ENCODE results near the gene MACROD2. TPM values are rescaled to one million over a fixed set of nuclear protein-coding genes. Genes with fewer than 3 reads are reported as not detected.

The MACROD2 gene
- polyA plus RNA-seq, 1 experiment = 0.47 TPM

- Histone ChIP-seq H3K27me3 (ENCODE audit: control insufficient read depth, insufficient read depth, low read length) (no peaks in the 10 kb centered on the region), H3K36me3 (ENCODE audit: control insufficient read depth, insufficient read depth, low read length) (no peaks in the 10 kb centered on the region), H3K4me3 (ENCODE audit: low read depth, low read length) (no peak overlapping the region)
- ChIA-PET POLR2A (no interaction called here), CTCF (no interaction called here)
- no peak for TF ChIP-seq CTCF (IDR thresholded peaks at IDR 0.05; ENCODE audit: insufficient read depth, low read depth, low read length)
- DNase-seq (ENCODE audit: low read depth) = no peak
Observed at GRCh38 chr20:15949391-15949790, 1954.1 kb downstream of the MACROD2 start.

- CTCF ChIA-PET = no interaction called here
- DNase-seq (ENCODE audit: low read depth) = no peak
Observed at GRCh38 chr20:15951658-15952057, 1956.3 kb downstream of the MACROD2 start.

GRCh38 chr20:15958142-15958541 is 1962.8 kb downstream of the MACROD2 start:
- DNase-seq (ENCODE audit: low read depth) = no peak
- no peaks in the 10 kb centered on the region for H3K27me3 ChIP-seq (ENCODE audit: control insufficient read depth, insufficient read depth, low read length)
- no peaks in the 10 kb centered on the region for H3K36me3 ChIP-seq (ENCODE audit: control insufficient read depth, insufficient read depth, low read length)
- TF ChIP-seq CTCF (IDR thresholded peaks at IDR 0.05; ENCODE audit: insufficient read depth, low read depth, low read length) = no peak
- ChIA-PET CTCF (interaction anchor here (0.7 kb wide), 1 partner anchor 11 kb away, joined by 3 read pairs; no protein-coding TSS in a partner anchor), POLR2A (no interaction called here)
- H3K4me3 ChIP-seq (ENCODE audit: low read depth, low read length) = no peak overlapping the region

More at GRCh38 chr20:15951658-15952057, 1956.3 kb downstream of the MACROD2 start:
- Histone ChIP-seq H3K36me3 (ENCODE audit: control insufficient read depth, insufficient read depth, low read length) (no peaks in the 10 kb centered on the region), H3K27me3 (ENCODE audit: control insufficient read depth, insufficient read depth, low read length) (no peaks in the 10 kb centered on the region), H3K4me3 (ENCODE audit: low read depth, low read length) (no peak overlapping the region)
- POLR2A ChIA-PET = no interaction called here
- no peak for TF ChIP-seq CTCF (IDR thresholded peaks at IDR 0.05; ENCODE audit: insufficient read depth, low read depth, low read length)

- no peaks in the 10 kb centered on the region for H3K36me3 ChIP-seq (ENCODE audit: control insufficient read depth, insufficient read depth, low read length)
- DNase-seq (ENCODE audit: low read depth) = no peak
- no peak overlapping the region for H3K4me3 ChIP-seq (ENCODE audit: low read depth, low read length)
- ChIA-PET CTCF (no interaction called here), POLR2A (no interaction called here)
- no peak for TF ChIP-seq CTCF (IDR thresholded peaks at IDR 0.05; ENCODE audit: insufficient read depth, low read depth, low read length)
- H3K27me3 ChIP-seq (ENCODE audit: control insufficient read depth, insufficient read depth, low read length) = no peaks in the 10 kb centered on the region
Observed at GRCh38 chr20:15965165-15965564, 1969.8 kb downstream of the MACROD2 start.

GRCh38 chr20:15967334-15967733 is 1972.0 kb downstream of the MACROD2 start:
- DNase-seq (ENCODE audit: low read depth) = no peak
- TF ChIP-seq CTCF (IDR thresholded peaks at IDR 0.05; ENCODE audit: insufficient read depth, low read depth, low read length) = no peak
- Histone ChIP-seq H3K27me3 (ENCODE audit: control insufficient read depth, insufficient read depth, low read length) (no peaks in the 10 kb centered on the region), H3K4me3 (ENCODE audit: low read depth, low read length) (no peak overlapping the region), H3K36me3 (ENCODE audit: control insufficient read depth, insufficient read depth, low read length) (no peaks in the 10 kb centered on the region)
- ChIA-PET POLR2A (no interaction called here), CTCF (interaction anchor here (0.5 kb wide), 1 partner anchor 114 kb away, joined by 3 read pairs; no protein-coding TSS in a partner anchor)

All from BJ (cell line).